Stimulated activated CD4-positive, alpha-beta T cell treated with anti-CD3 and anti-CD28 coated beads, Interleukin-2, amount 100 ng/mL, for 48 hours (primary cell): ENCODE data around the gene SLC1A4.

Source experiments
- DNase-seq, 2 donors: peaks; one replicate each; pipeline ENCODE4 v3.0.0-alpha.2; 2020

Gene SLC1A4

GRCh38 chr2:65055422-65056214 is 66.4 kb downstream of the SLC1A4 start:
- DNase-seq: peak in 1 of 2 donors; percentile 43

- DNase-seq: peak; percentile 92 to 93
These were observed 67.2 kb downstream of the SLC1A4 start, which contains the start of gene CEP68 for GRCh38 chr2:65056215-65057053. CEP68 (plus strand) TSS chr2:65056416; CDS start chr2:65069445, 13,029 bp downstream.

GRCh38 chr2:65057054-65057375 is 67.8 kb downstream of the SLC1A4 start:
- no peak for DNase-seq

GRCh38 chr2:65057391-65058052 is 68.3 kb downstream of the SLC1A4 start:
- DNase-seq: peak in 1 of 2 donors; percentile 26

- no peak for DNase-seq
These were observed 69.9 kb downstream of the SLC1A4 start for GRCh38 chr2:65059071-65059470.

GRCh38 chr2:65061146-65061909 is 72.1 kb downstream of the SLC1A4 start:
- DNase-seq: no peak

GRCh38 chr2:65061910-65062339 is 72.7 kb downstream of the SLC1A4 start:
- no peak for DNase-seq

- no peak for DNase-seq
These were observed 73.9 kb downstream of the SLC1A4 start for GRCh38 chr2:65062843-65063825.

- no peak for DNase-seq
These were observed 75.7 kb downstream of the SLC1A4 start for GRCh38 chr2:65064728-65065552.

GRCh38 chr2:65067806-65068553 is 78.8 kb downstream of the SLC1A4 start:
- DNase-seq: no peak

GRCh38 chr2:65069439-65069824 is 80.2 kb downstream of the SLC1A4 start:
- no peak for DNase-seq

- no peak for DNase-seq
These were observed 81.1 kb downstream of the SLC1A4 start for GRCh38 chr2:65070172-65070830.

- no peak for DNase-seq
These were observed 81.7 kb downstream of the SLC1A4 start for GRCh38 chr2:65070856-65071255.

GRCh38 chr2:65071499-65072180 is 82.4 kb downstream of the SLC1A4 start:
- DNase-seq: no peak

- no peak for DNase-seq
These were observed 83.2 kb downstream of the SLC1A4 start for GRCh38 chr2:65072181-65072970.
